Activated T-cell treated with anti-CD3 and anti-CD28 coated beads, Interleukin-2, amount 50 U/mL, for 1 hour (primary cell): Measurements from ENCODE around the gene LRG1.
A peak's percentile ranks its signal among the peaks of the same experiment; 100 is the strongest.

Experiments
- DNase-seq: peaks from one replicate; pipeline ENCODE4 v3.0.0-alpha.2; 2020

The LRG1 gene, protein sequence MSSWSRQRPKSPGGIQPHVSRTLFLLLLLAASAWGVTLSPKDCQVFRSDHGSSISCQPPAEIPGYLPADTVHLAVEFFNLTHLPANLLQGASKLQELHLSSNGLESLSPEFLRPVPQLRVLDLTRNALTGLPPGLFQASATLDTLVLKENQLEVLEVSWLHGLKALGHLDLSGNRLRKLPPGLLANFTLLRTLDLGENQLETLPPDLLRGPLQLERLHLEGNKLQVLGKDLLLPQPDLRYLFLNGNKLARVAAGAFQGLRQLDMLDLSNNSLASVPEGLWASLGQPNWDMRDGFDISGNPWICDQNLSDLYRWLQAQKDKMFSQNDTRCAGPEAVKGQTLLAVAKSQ

GRCh38 chr19:4539693-4540581 lies at the start of gene LRG1:
Gene LRG1, minus strand, starts transcription at chr19:4540036. Its CDS starts 23 bp downstream, at chr19:4540013.
- no peak for DNase-seq

DNA sequence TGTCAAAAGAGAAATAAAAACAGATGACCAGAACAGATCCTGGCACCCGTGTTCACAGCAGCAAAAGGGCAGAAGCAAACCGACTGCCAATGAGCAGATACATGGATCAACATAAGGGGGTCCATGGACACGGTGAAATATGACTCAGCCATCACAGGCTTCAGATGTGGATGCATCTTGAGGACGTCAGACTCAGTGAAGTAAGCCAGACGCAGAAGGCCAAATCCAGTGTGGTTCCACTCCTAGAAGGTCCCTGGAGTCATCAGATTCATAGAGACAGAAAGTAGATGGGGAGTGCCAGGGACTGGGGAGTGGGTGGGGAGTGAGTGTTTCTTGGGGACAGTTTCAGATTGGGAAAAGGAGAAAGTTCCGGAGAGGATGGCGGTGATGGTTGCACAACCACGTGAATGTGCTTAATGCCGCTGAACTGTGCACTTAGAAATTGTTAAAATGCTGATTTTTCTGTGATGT lies 48.5 kb upstream of the LRG1 start:
- DNase-seq, result no peak

- no peak for DNase-seq
Measured at GRCh38 chr19:4587527-4587926, 47.7 kb upstream of the LRG1 start.

- no peak for DNase-seq
Measured at GRCh38 chr19:4586691-4587090, 46.9 kb upstream of the LRG1 start.

- no peak for DNase-seq
Measured at GRCh38 chr19:4586245-4586644, 46.4 kb upstream of the LRG1 start.

- no peak for DNase-seq
Measured at GRCh38 chr19:4585556-4585955, 45.7 kb upstream of the LRG1 start.

GRCh38 chr19:4584670-4585460 lies 45.0 kb upstream of the LRG1 start:
- DNase-seq, result no peak

DNA sequence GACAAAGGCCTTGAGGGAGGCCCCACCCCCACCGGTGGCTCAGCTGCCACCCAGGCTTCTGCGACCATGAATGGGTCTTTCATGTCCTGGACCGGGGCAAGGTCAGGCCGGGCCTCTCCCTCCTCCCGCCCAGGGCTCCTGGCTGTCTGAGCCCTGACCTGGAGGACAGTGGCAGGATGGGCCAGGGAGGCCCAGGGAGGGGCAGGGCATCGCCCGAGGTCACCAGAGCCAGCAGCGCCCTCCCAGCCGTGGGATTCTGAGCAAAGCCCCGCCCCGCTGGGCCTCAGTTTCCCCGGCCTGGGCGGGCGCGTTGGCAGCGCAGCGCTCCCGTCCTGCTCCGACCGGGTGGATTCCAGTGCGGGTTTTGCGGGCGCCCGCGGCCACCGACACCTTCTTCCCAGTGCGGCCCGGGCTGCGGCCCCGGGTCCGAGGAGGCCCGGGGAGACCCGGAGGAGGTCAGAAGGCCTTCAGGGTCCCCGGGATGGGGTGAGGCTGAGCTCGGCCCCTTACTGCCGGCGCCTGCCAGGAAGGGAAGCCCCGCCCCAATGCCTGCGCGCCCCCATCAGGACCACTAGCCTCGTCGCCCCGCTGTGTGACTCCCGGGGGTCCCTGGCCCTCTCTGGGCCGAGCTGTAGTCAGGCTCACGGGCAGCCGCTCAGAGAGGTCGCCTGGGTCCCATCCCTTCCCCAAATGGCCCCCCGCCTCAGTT lies 44.3 kb upstream of the LRG1 start:
- DNase-seq, result no peak

DNA sequence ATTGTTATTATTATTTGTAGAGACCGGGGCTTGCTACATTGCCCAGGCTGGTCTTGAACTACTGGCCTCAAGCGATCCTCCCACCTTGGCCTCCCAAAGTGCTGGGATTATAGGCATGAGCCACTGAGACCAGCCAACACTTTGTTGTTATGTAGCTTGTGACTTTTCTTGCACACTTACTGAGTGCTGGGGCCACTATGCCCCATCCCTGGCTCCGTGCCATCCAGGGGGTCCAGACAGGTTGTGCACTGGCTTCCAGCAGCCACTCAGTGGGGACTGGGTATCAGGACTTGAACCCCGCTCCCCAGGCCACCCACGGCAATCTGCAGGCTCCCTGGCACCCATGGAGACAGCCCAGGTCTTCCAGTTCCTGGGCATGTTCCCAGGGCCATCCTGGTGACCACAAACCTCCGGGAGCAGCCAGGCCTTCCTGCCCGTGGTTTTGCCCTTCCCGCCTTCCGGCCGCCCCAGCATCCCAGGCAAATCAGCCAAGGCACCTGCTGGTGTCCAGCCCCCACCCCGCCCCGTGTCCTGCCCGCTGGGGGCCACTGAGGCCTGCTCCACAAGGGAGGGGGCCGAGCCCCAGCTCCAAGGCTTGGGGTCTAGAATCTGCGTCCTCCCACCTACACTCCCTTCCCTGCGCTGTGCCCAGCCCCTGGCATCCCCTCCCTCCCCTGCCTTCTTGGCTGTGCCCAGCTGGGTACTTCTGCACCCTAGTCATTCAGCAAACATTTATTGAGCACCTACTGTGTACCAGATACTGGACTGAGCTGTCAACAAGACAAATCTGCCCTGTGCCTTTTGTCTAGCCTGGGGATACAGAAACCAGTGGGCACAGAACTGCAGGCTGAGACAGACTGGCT lies 43.4 kb upstream of the LRG1 start:
- DNase-seq, result no peak

DNA sequence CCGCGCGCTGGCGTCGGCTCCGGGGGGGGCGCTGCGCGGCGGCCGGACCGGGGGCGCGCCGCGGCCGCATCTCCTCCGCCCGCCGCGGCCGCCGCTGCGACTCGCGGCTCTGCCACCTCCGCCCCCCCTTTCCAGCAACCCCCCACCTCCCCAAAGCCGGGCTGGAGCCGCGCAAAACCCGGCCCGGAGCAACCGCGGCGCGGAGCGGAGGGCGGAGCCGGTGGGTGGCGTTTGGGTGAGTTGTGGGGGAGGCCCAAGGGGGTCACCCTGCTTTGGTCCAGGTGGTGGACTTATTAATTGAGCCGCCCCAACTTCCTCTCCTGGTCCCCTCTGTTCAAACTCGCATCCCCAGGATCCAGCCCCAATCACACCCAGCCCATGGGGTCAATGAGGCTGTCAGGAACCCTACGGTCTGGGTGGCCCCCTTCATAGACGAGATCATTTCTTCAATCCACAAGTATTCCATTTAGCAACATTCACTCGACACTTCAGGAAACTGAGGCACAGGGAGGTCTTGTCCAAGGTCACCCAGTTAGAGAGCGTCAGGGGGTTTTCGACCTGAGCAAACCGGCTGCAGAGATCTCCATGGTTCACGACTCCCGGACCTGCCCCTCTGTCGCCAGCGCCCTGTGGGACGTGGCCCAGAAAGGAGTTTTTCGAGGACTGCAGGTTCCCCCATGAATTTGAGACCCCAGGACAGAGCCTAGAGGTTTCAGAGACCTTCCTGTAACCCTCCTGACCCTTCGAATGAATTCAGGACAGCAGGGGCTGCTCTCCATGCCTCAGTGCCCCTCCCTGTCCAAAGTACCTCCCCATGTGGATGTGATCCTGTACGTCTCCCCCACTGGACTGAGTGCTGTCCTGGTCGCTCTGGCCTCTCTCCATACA lies 42.1 kb upstream of the LRG1 start:
- peak; percentile 31 for DNase-seq

DNA sequence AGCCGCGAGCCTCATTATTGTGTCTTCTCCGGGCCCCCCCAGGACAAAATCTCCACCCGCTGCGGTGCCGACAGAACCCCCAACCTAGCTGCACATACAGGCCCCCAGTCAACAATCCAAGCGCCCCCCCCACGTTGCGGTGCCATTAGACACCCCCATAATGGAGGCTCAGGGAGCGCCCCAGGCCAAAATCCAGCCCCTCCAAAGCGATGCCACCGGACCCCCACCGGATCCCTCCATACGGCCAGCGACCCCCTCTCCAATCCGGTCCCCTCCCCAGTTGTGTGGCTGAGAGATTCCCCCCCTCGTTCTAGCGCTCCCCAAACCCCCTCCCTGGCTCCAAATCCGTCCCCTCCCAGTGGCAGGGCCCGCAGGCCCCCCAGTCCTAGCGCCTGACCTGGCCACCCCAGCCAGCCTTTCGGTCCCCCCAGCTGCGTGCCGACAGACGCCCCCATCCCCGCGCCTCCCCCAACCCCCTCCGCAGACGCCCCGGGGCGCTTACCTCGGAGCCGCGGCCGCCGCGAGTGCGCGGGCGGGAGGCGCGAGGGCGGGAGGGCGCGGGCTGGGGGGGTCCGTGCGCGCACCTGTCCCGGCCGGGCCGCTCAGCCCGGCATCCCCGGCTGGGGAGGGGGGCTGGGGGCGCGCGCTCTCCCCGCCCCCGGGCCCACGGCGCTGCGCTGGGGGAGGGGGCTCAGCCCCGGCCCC lies 41.3 kb upstream of the LRG1 start:
- DNase-seq, result no peak

GRCh38 chr19:4580021-4580901 lies 40.4 kb upstream of the LRG1 start:
- no peak for DNase-seq

GRCh38 chr19:4579389-4579788 lies 39.6 kb upstream of the LRG1 start:
- DNase-seq, result no peak

GRCh38 chr19:4578552-4579248 lies 38.9 kb upstream of the LRG1 start:
- DNase-seq, result no peak

DNA sequence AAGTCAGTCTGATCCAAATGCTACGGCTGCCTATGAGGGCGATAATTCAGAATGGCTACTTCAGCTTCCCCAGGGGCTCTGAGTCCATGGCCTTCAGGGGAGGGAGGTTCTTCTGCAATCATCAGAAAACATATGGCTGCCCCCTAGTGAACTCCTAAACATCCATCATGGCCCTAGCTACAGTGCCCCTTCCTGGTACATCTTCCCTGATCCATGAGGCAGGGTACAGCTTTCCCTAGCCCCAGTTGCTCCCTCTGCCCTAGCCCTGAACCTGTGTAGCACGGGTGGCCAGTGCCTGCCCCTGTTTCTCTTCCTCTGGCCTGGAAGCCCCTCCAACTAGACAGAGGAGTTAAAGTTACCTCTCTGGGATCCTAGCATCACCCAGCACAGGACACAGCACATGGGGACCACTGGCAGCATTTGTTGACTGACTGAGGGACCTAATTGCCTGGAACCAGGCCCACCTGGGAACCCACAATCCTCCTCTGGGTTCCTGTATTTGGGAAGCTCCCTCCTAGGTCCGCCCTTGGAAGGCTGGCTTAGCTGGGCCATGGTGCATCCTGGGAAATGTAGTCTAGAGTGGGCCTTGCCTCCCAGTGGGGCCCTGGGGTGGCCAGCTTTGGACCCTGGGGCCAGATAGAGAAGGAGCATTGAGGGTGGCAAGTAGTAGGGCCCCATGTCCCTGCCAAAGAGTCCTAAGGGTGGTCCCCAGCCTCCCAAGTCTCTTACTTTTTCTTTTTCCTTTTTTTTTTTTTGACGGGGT lies 37.4 kb upstream of the LRG1 start:
- no peak for DNase-seq

- peak; percentile 74 for DNase-seq
Measured at GRCh38 chr19:4576016-4576933, 36.4 kb upstream of the LRG1 start.
